HEK293T (cell line): Measurements from ENCODE around the gene KDM8.

Source experiments
- ARNT ChIP-seq: fragments of 450-650 bp; IDR thresholded peaks from 2 replicates; pipeline ENCODE4 v1.6.1; 2017; ENCODE audit warnings: mild to moderate bottlenecking
- FOXA1 ChIP-seq: fragments of 450-650 bp; IDR thresholded peaks from 2 replicates; pipeline ENCODE4 v1.6.1; 2016; ENCODE audit warnings: mild to moderate bottlenecking
- L3MBTL2 ChIP-seq: fragments of 450-650 bp; conservative IDR thresholded peaks from 2 replicates; pipeline ENCODE4 v1.6.1; 2016; ENCODE audit warnings: mild to moderate bottlenecking
- SP1 ChIP-seq: fragments of 450-650 bp; IDR thresholded peaks from 2 replicates; pipeline ENCODE4 v1.6.1; 2017
- TF ChIP-seq, protein P1 (sequence below): fragments of 450-650 bp; IDR thresholded peaks from 2 replicates; pipeline ENCODE4 v1.6.1; 2016

DNA sequence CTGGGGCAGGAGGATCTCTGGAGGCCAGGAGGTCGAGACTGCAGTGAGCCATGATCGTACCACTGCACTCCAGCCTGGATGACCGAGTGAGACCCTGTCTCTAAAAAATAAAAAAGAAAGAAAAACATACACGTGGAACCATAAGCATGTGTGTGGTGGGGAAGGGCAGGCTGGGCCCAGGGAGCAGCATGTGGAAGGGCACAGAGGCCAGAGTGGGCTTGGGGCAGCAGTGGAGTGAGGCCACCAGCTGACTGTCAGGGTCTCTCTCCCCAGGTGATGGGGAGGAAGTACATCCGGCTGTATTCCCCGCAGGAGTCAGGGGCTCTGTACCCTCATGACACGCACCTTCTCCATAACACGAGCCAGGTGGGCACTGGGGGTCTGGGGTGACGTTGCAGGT lies 16.8 kb downstream of the KDM8 start:
- TF ChIP-seq SP1, result no peak
- no peak for TF ChIP-seq L3MBTL2
- no peak for TF ChIP-seq ARNT
- no peak for TF ChIP-seq FOXA1
- TF ChIP-seq, protein P1, sequence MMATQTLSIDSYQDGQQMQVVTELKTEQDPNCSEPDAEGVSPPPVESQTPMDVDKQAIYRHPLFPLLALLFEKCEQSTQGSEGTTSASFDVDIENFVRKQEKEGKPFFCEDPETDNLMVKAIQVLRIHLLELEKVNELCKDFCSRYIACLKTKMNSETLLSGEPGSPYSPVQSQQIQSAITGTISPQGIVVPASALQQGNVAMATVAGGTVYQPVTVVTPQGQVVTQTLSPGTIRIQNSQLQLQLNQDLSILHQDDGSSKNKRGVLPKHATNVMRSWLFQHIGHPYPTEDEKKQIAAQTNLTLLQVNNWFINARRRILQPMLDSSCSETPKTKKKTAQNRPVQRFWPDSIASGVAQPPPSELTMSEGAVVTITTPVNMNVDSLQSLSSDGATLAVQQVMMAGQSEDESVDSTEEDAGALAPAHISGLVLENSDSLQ, result no peak
